RCC 7860 (cell line): ENCODE results near the gene ANKRD13A.
"Not testable (repeated sequence)": the region's sequence is repeated elsewhere in the genome, so short reads cannot be mapped to it uniquely, and the experiment has no call there.

Experiments
- DNase-seq: peaks from one replicate; pipeline ENCODE4 v3.0.0-alpha.2; 2015; ENCODE audit warnings: low spot score
- FAIRE-seq: peaks from 2 replicates; lab custom pipeline; 2012; peaks lifted over from hg19 to GRCh38; lab: Jason Lieb, UNC

ANKRD13A gene

DNA sequence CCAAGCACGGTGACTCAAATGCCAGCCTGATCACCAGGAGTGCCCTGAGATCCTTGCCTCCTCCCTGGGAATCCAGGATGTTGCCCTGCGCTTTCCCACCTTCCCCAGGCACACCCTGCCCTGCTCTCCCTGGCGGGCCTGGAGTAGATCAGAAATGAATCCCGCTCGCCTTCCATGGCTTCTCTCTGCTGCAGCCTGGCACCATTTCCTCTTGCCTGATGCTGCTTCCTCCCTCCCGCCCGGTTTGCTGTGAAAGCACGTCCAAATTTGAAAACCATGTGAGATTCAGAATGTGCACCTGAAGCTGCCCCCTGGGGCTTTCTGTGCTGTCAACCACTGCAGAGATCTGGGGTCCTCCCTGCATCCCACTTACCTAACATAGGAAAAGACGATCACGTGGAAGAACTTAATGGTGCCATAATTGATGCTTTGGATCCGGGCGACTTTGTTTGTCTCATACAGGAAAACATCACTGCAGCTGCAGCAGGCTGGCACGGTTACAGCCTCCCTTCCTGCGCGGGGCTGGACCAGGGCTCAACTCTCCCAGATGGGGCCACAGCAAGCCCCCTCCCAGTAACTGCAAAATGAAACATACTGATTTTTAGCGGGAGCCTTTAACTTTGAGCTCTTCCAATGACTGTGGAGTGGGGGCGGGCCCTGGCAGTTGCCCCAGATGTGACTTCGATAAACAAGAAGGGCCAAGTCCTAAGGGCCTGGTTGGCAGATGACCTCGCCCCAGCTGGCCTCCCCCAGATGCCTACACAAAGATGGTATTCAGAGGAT is 74.0 kb downstream of the ANKRD13A start:
- DNase-seq (no peak), FAIRE-seq (no peak)

- no peak for FAIRE-seq
Measured at GRCh38 chr12:110074089-110074488, 74.9 kb downstream of the ANKRD13A start.

GRCh38 chr12:110075880-110076279 is 76.7 kb downstream of the ANKRD13A start:
- DNase-seq (no peak), FAIRE-seq (no peak)

More at GRCh38 chr12:110074089-110074488, 74.9 kb downstream of the ANKRD13A start:
- no peak for DNase-seq

DNA sequence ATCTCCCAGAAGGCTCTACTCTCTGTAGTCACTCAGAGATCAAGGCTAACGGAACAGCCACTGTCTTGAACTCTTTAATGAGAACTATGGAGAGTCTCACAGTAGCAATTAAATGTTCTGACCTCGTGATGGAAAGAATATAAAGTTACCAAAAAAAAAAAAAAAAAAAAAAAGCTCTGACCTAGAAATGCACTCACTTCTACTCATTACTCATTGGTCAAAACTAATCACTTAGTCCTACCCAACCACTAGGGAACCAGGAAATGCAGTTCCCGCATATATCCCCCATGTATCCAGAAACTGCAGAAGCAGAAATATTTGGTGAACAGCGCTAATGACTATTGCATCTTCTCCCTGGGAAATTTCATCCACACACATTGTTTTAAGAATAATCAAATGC is 78.6 kb downstream of the ANKRD13A start:
- FAIRE-seq (no peak), DNase-seq (no peak)

DNA sequence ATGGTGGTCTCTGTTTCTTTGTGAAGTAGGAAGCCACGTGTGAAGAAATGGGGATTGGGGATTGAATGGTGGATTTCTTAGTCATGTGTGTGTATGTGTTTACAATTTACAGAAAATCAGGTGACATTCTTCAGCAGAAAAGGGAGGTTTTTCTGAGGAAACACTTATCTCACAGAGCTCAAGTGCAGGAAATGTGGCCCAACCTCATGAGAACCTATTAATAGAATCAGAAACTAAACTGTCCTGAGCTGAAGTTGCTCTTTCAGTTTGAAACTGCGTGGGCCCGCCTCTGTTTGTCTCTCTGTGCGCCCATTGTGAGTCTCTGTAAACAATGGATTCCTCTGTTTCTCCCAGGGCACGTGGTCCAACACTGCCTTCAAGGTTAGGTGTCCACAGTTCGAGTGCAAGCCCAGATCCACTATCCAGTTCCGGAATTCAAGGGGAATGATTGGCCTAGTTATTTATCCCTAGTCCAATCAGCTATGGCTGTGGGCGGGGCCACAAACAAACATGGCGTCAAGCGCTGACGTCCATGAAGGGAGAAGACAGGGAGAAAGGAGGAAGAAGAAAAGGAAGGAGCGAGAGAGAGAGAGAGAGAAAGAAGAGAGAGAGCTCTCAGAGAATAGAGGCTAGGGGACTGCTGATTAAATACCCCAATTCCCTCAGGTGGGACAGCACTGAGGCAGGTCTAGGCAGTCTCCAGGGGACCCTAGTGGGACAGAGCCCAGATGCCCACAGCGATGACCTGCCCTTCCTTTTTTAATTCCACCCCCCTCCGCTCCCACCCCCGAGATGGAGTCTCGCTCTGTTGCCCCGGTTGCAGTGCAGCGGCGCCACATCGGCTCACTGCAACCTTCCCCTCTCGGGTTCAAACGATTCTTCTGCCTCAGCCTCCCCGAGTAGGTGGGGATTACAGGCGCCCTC is 80.5 kb downstream of the ANKRD13A start:
- FAIRE-seq (no peak), DNase-seq (no peak)

DNA sequence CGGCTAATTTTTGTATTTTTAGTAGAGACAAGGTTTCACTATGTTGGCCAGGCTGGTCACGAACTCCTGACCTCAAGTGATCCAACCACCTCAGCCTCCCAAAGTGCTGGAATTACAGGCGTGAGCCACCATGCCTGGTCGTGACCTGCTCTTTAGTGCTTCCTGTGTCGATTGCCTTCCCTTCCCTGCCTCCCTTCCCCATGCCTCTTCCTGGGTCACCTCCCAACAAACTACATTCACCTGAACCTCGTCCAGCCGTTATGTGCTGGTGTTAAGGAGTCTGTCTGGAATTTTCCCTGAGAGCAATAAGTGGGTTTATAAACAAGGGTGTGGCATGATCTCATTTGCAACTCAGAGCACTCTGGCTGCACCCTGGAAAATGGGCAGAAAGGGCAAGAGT is 81.2 kb downstream of the ANKRD13A start:
- DNase-seq = no peak
- FAIRE-seq = no peak

GRCh38 chr12:110084314-110085015 is 85.2 kb downstream of the ANKRD13A start:
- FAIRE-seq (no peak), DNase-seq (no peak)

GRCh38 chr12:110088216-110088615 is 89.0 kb downstream of the ANKRD13A start:
- not testable (repeated sequence) for DNase-seq, FAIRE-seq

DNA sequence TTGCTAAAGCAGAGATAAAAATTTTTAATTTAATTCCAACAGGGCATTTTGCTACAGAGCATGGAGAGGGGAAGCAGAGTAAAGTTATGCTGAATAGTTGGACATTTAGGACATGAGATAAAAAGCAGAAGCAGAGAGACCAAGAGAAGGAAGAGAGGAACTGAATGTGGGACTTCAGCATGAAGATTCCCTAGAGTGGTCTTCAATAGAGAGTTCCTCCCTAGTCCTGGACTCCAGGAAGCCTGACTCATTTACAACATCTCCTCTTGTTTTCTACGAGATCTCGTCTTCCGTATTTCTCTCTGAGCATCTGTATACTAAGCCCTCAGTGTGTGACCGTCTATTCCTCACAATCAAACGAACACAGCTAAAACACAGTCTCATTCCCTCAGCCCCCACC is 89.7 kb downstream of the ANKRD13A start:
- FAIRE-seq (no peak), DNase-seq (no peak)
